Measurements from ENCODE around the gene MGAT5B. TPM values are rescaled to one million over a fixed set of nuclear protein-coding genes. Genes with fewer than 3 reads are reported as not detected.
A peak's percentile ranks its signal among the peaks of the same experiment; 100 is the strongest.

MGAT5B gene
- total and polyA plus RNA-seq, 9 donors, result 0.40 to 1.1 (median 0.87) TPM

- Histone ChIP-seq H3K4me1 (ENCODE audit: control insufficient read depth, insufficient read depth, low read length) (peaks cover 1% of the 10 kb centered on the region), H3K27me3 (ENCODE audit: control insufficient read depth, insufficient read depth, low read length) (peaks cover 2% of the 10 kb centered on the region), H3K9me3 (replicated peaks; ENCODE audit: control insufficient read depth, low read depth, low read length) (no peaks in the 10 kb centered on the region), H3K27ac (ENCODE audit: low read length) (no peak overlapping the region), H3K4me3 (ENCODE audit: low read length) (no peak overlapping the region), H3K36me3 (ENCODE audit: control insufficient read depth, insufficient read depth, low read length) (no peaks in the 10 kb centered on the region)
- 88% methylated on average over 28 of the region's 28 CpGs for WGBS (ENCODE audit: insufficient coverage)
- DNase-seq, result no peak
These were observed 44.4 kb downstream of the MGAT5B start for GRCh38 chr17:76912421-76913164.

- Histone ChIP-seq H3K4me1 (ENCODE audit: control insufficient read depth, insufficient read depth, low read length) (peaks cover 2% of the 10 kb centered on the region), H3K36me3 (ENCODE audit: control insufficient read depth, insufficient read depth, low read length) (no peaks in the 10 kb centered on the region), H3K4me3 (ENCODE audit: low read length) (no peak overlapping the region), H3K27ac (ENCODE audit: low read length) (no peak overlapping the region), H3K9me3 (replicated peaks; ENCODE audit: control insufficient read depth, low read depth, low read length) (no peaks in the 10 kb centered on the region), H3K27me3 (ENCODE audit: control insufficient read depth, insufficient read depth, low read length) (peaks cover 4% of the 10 kb centered on the region)
- WGBS (ENCODE audit: insufficient coverage), result 82% methylated on average over 6 of the region's 6 CpGs
- no peak for DNase-seq
These were observed 46.7 kb downstream of the MGAT5B start for GRCh38 chr17:76914937-76915336.

- Histone ChIP-seq H3K27me3 (ENCODE audit: control insufficient read depth, insufficient read depth, low read length) (peaks cover 13% of the 10 kb centered on the region), H3K4me3 (ENCODE audit: low read length) (no peak overlapping the region), H3K4me1 (ENCODE audit: control insufficient read depth, insufficient read depth, low read length) (peaks cover 2% of the 10 kb centered on the region), H3K9me3 (replicated peaks; ENCODE audit: control insufficient read depth, low read depth, low read length) (no peaks in the 10 kb centered on the region), H3K36me3 (ENCODE audit: control insufficient read depth, insufficient read depth, low read length) (no peaks in the 10 kb centered on the region), H3K27ac (ENCODE audit: low read length) (no peak overlapping the region)
- WGBS (ENCODE audit: insufficient coverage), result 83% methylated on average over 28 of the region's 28 CpGs
- no peak for DNase-seq
These were observed 47.8 kb downstream of the MGAT5B start for GRCh38 chr17:76915840-76916510.

- peak; percentile 42 for DNase-seq
- Histone ChIP-seq H3K36me3 (ENCODE audit: control insufficient read depth, insufficient read depth, low read length) (no peaks in the 10 kb centered on the region), H3K27me3 (ENCODE audit: control insufficient read depth, insufficient read depth, low read length) (peaks cover 22% of the 10 kb centered on the region), H3K9me3 (replicated peaks; ENCODE audit: control insufficient read depth, low read depth, low read length) (no peaks in the 10 kb centered on the region), H3K4me3 (ENCODE audit: low read length) (no peak overlapping the region), H3K27ac (ENCODE audit: low read length) (no peak overlapping the region), H3K4me1 (ENCODE audit: control insufficient read depth, insufficient read depth, low read length) (peaks cover 2% of the 10 kb centered on the region)
- WGBS (ENCODE audit: insufficient coverage), result 46% methylated on average over 15 of the region's 15 CpGs
These were observed 49.6 kb downstream of the MGAT5B start for GRCh38 chr17:76917829-76918228.

- Histone ChIP-seq H3K27ac (ENCODE audit: low read length) (no peak overlapping the region), H3K9me3 (replicated peaks; ENCODE audit: control insufficient read depth, low read depth, low read length) (no peaks in the 10 kb centered on the region), H3K4me1 (ENCODE audit: control insufficient read depth, insufficient read depth, low read length) (peaks cover 2% of the 10 kb centered on the region), H3K27me3 (ENCODE audit: control insufficient read depth, insufficient read depth, low read length) (peaks cover 27% of the 10 kb centered on the region), H3K4me3 (ENCODE audit: low read length) (no peak overlapping the region), H3K36me3 (ENCODE audit: control insufficient read depth, insufficient read depth, low read length) (no peaks in the 10 kb centered on the region)
- WGBS (ENCODE audit: insufficient coverage), result 65% methylated on average over 5 of the region's 6 CpGs
- no peak for DNase-seq
These were observed 50.6 kb downstream of the MGAT5B start for GRCh38 chr17:76918811-76919210.

GRCh38 chr17:76920364-76921139, 52.3 kb downstream of the MGAT5B start:
- H3K27ac ChIP-seq (ENCODE audit: low read length), result no peak overlapping the region
- no peaks in the 10 kb centered on the region for H3K36me3 ChIP-seq (ENCODE audit: control insufficient read depth, insufficient read depth, low read length)
- H3K4me1 ChIP-seq (ENCODE audit: control insufficient read depth, insufficient read depth, low read length), result peaks cover 2% of the 10 kb centered on the region
- no peaks in the 10 kb centered on the region for H3K9me3 ChIP-seq (replicated peaks; ENCODE audit: control insufficient read depth, low read depth, low read length)
- H3K27me3 ChIP-seq (ENCODE audit: control insufficient read depth, insufficient read depth, low read length), result peaks cover 27% of the 10 kb centered on the region
- 34% methylated on average over 5 of the region's 13 CpGs for WGBS (ENCODE audit: insufficient coverage)
- DNase-seq, result no peak
- H3K4me3 ChIP-seq (ENCODE audit: low read length), result no peak overlapping the region

- H3K27me3 ChIP-seq (ENCODE audit: control insufficient read depth, insufficient read depth, low read length), result peaks cover 31% of the 10 kb centered on the region
- peaks cover 2% of the 10 kb centered on the region for H3K4me1 ChIP-seq (ENCODE audit: control insufficient read depth, insufficient read depth, low read length)
- whole genome bisulfite sequencing (ENCODE audit: insufficient coverage), result 71% methylated on average over 7 of the region's 12 CpGs
These were observed 53.3 kb downstream of the MGAT5B start for GRCh38 chr17:76921340-76922036.

GRCh38 chr17:76922084-76922483, 53.9 kb downstream of the MGAT5B start:
- H3K36me3 ChIP-seq (ENCODE audit: control insufficient read depth, insufficient read depth, low read length), result no peaks in the 10 kb centered on the region
- no peaks in the 10 kb centered on the region for H3K9me3 ChIP-seq (replicated peaks; ENCODE audit: control insufficient read depth, low read depth, low read length)
- H3K4me1 ChIP-seq (ENCODE audit: control insufficient read depth, insufficient read depth, low read length), result peaks cover 2% of the 10 kb centered on the region
- peaks cover 31% of the 10 kb centered on the region for H3K27me3 ChIP-seq (ENCODE audit: control insufficient read depth, insufficient read depth, low read length)
- DNase-seq, result no peak
- H3K4me3 ChIP-seq (ENCODE audit: low read length), result no peak overlapping the region
- WGBS (ENCODE audit: insufficient coverage), result 80% methylated on average over 1 of the region's 1 CpG
- no peak overlapping the region for H3K27ac ChIP-seq (ENCODE audit: low read length)

More at GRCh38 chr17:76921340-76922036, 53.3 kb downstream of the MGAT5B start:
- H3K4me3 ChIP-seq (ENCODE audit: low read length), result no peak overlapping the region
- no peak for DNase-seq
- no peaks in the 10 kb centered on the region for H3K9me3 ChIP-seq (replicated peaks; ENCODE audit: control insufficient read depth, low read depth, low read length)
- no peak overlapping the region for H3K27ac ChIP-seq (ENCODE audit: low read length)
- H3K36me3 ChIP-seq (ENCODE audit: control insufficient read depth, insufficient read depth, low read length), result no peaks in the 10 kb centered on the region

GRCh38 chr17:76922967-76923366, 54.8 kb downstream of the MGAT5B start:
- no peaks in the 10 kb centered on the region for H3K4me1 ChIP-seq (ENCODE audit: control insufficient read depth, insufficient read depth, low read length)
- H3K9me3 ChIP-seq (replicated peaks; ENCODE audit: control insufficient read depth, low read depth, low read length), result no peaks in the 10 kb centered on the region
- H3K27me3 ChIP-seq (ENCODE audit: control insufficient read depth, insufficient read depth, low read length), result peaks cover 31% of the 10 kb centered on the region
- H3K4me3 ChIP-seq (ENCODE audit: low read length), result no peak overlapping the region
- no peaks in the 10 kb centered on the region for H3K36me3 ChIP-seq (ENCODE audit: control insufficient read depth, insufficient read depth, low read length)
- WGBS (ENCODE audit: insufficient coverage), result 72% methylated on average over 12 of the region's 13 CpGs
- no peak for DNase-seq
- no peak overlapping the region for H3K27ac ChIP-seq (ENCODE audit: low read length)
